Adrenal gland (tissue), 5 donors: Measurements from ENCODE around the gene SLC39A1.

Experiments
- POLR2A ChIP-seq, 2 donors: fragments of 450-650 bp; IDR thresholded peaks; one replicate each; pipeline ENCODE4 v1.6.1; 2017; ENCODE audit warnings: antibody characterized with exemption in 2 of 2, mild to moderate bottlenecking in 2 of 2, moderate library complexity in 1 of 2
- TF ChIP-seq, protein P1 (sequence below), 6 experiments: fragments of 450-650 bp in 4 of 6; fragments of 200-600 bp in 2 of 6; sonication (generic) in 1 of 6; IDR thresholded peaks; 1 replicate in 5 of 6; 2 replicates in 1 of 6; pipeline versions ENCODE4 v1.5.1 to v1.8.0; 2016 to 2021; ENCODE audit warnings: antibody characterized with exemption in 6 of 6, mild to moderate bottlenecking in 2 of 6, moderate library complexity in 1 of 6
- donor health status: DM: no; HTN: no; CAD: no.

DNA sequence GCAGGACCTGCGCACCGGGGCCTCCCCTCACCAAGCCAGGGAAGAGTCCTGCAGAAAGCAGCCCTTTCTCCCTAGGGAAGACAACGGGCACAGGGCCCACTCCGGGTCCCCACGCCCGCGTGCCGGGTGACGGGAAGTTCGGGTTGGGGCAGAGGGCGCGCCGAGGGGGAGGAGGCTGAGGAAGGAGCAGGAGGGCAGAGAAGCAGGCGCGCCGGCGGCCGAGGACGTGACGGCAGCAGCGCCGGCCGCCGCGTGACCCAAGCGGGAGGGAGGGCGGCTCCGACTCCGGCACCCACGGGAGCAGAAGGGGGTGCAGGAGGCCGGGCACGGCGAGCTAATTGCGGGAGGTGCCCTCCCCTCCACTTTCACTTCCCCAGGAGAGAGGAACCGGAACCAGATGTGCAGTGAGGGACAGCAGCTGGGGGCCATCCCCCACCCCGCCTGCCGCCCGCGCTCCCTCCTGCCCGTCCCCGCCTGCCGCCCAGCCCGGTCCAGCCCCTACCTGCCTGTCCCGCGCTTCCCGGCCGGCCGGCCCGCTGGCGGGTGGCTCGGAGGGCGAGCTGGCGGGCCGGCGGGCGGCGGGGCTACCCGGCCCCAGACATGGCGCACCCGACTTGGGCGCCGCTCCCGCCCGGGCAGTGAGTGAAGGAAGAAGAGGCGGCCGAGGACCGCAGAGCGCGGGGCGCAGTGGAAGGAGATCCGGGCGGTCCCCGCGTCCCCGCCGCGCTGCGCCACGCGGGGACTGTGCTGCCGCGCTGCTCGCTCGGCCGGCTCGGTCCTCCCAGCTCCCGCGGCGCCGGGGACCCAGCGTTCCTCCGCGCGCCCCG, 17.3 kb downstream of the SLC39A1 start:
- TF ChIP-seq, protein P1, sequence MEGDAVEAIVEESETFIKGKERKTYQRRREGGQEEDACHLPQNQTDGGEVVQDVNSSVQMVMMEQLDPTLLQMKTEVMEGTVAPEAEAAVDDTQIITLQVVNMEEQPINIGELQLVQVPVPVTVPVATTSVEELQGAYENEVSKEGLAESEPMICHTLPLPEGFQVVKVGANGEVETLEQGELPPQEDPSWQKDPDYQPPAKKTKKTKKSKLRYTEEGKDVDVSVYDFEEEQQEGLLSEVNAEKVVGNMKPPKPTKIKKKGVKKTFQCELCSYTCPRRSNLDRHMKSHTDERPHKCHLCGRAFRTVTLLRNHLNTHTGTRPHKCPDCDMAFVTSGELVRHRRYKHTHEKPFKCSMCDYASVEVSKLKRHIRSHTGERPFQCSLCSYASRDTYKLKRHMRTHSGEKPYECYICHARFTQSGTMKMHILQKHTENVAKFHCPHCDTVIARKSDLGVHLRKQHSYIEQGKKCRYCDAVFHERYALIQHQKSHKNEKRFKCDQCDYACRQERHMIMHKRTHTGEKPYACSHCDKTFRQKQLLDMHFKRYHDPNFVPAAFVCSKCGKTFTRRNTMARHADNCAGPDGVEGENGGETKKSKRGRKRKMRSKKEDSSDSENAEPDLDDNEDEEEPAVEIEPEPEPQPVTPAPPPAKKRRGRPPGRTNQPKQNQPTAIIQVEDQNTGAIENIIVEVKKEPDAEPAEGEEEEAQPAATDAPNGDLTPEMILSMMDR (IDR thresholded peaks at IDR 0.05), result no peak
- TF ChIP-seq POLR2A (IDR thresholded peaks at IDR 0.05), result peak; percentile 11 to 68
